CD14-positive monocyte (primary cell): ENCODE data around the gene KIF16B. TPM values are rescaled to one million over a fixed set of nuclear protein-coding genes. Genes with fewer than 3 reads are reported as not detected.

Source experiments
- DNase-seq, 3 donors: peaks; one replicate each; pipeline ENCODE4 v3.0.0-alpha.2; 2011 to 2022
- H2AFZ ChIP-seq: 2 replicates; pipeline ENCODE4 v1.6.0; 2012; ENCODE audit warnings: mild to moderate bottlenecking, low read depth, low read length, inconsistent platforms; ENCODE audit not compliant: insufficient read depth, poor library complexity, severe bottlenecking
- H3K27ac ChIP-seq, 2 donors: 1 replicate in 1 of 2; 2 replicates in 1 of 2; pipeline ENCODE4 v1.5.1; 2012 to 2013; ENCODE audit warnings: low read length in 2 of 2, control low read depth in 1 of 2, inconsistent platforms in 1 of 2, low read depth in 1 of 2, mild to moderate bottlenecking in 1 of 2
- H3K27me3 ChIP-seq, 2 donors: one replicate each; pipeline versions ENCODE4 v1.6.0 to v1.6.1; 2011 to 2013; ENCODE audit warnings: low read length in 2 of 2; ENCODE audit not compliant: control insufficient read depth in 2 of 2, insufficient read depth in 2 of 2
- H3K36me3 ChIP-seq, 2 donors: replicated peaks in 1 of 2; 1 replicate in 1 of 2; 2 replicates in 1 of 2; pipeline versions ENCODE4 v1.5.1 to v1.6.1; 2012 to 2013; ENCODE audit warnings: low read length in 2 of 2, control low read depth in 1 of 2, inconsistent platforms in 1 of 2, mild to moderate bottlenecking in 1 of 2; ENCODE audit not compliant: insufficient read depth in 2 of 2, control insufficient read depth in 1 of 2
- H3K4me1 ChIP-seq, 2 donors: 1 replicate in 1 of 2; 2 replicates in 1 of 2; pipeline versions ENCODE4 v1.5.1 to v1.6.1; 2012 to 2013; ENCODE audit warnings: low read length in 2 of 2, control low read depth in 1 of 2, inconsistent platforms in 1 of 2, mild to moderate bottlenecking in 1 of 2, moderate library complexity in 1 of 2; ENCODE audit not compliant: insufficient read depth in 2 of 2, control insufficient read depth in 1 of 2
- H3K4me2 ChIP-seq: replicated peaks from 2 replicates; pipeline ENCODE3; 2012; ENCODE audit warnings: low read length, moderate library complexity, mild to moderate bottlenecking; ENCODE audit not compliant: poor library complexity, severe bottlenecking; ENCODE audit errors: extremely low read depth
- H3K4me3 ChIP-seq, 3 experiments: fragments of 200-600 bp in 1 of 3; sonication (generic) in 1 of 3; replicated peaks in 1 of 3; 1 replicate in 2 of 3; 2 replicates in 1 of 3; pipeline ENCODE4 v1.5.1; 2011 to 2013; ENCODE audit warnings: low read length in 3 of 3, mild to moderate bottlenecking in 3 of 3, control low read depth in 2 of 3, low read depth in 2 of 3, inconsistent platforms in 1 of 3, moderate library complexity in 1 of 3
- H3K79me2 ChIP-seq: 2 replicates; pipeline ENCODE4 v1.6.0; 2012; ENCODE audit warnings: mild to moderate bottlenecking, control low read depth, inconsistent platforms, low read length, moderate library complexity; ENCODE audit not compliant: insufficient read depth
- H3K9ac ChIP-seq: 2 replicates; pipeline ENCODE4 v1.6.0; 2017; ENCODE audit warnings: low read length, mild to moderate bottlenecking; ENCODE audit not compliant: insufficient read depth, poor library complexity, severe bottlenecking
- H3K9me3 ChIP-seq, 2 donors: replicated peaks in 1 of 2; 1 replicate in 1 of 2; 2 replicates in 1 of 2; pipeline versions ENCODE4 v1.5.1 to v1.6.1; 2012 to 2013; ENCODE audit warnings: low read length in 2 of 2, control low read depth in 1 of 2; ENCODE audit not compliant: control insufficient read depth in 1 of 2, insufficient read depth in 1 of 2
- H4K20me1 ChIP-seq: 2 replicates; pipeline ENCODE4 v1.6.0; 2012; ENCODE audit warnings: mild to moderate bottlenecking, low read length, control low read depth, moderate library complexity; ENCODE audit not compliant: insufficient read depth
- H3K27ac Mint-ChIP-seq, 7 donors: one replicate each; pipeline ENCODE4 v1.8.0; 2020; ENCODE audit warnings: mild to moderate bottlenecking in 7 of 7, mixed read lengths in 7 of 7, moderate library complexity in 6 of 7, inconsistent platforms in 2 of 7
- H3K27me3 Mint-ChIP-seq, 3 donors: one replicate each; pipeline ENCODE4 v1.8.0; 2021 to 2022; ENCODE audit warnings: low read depth in 3 of 3, mild to moderate bottlenecking in 3 of 3, mixed read lengths in 3 of 3, moderate library complexity in 3 of 3, inconsistent platforms in 1 of 3
- H3K36me3 Mint-ChIP-seq, 2 donors: one replicate each; pipeline ENCODE4 v1.8.0; 2020; ENCODE audit warnings: mixed read lengths in 2 of 2, inconsistent platforms in 1 of 2, mild to moderate bottlenecking in 1 of 2
- H3K4me1 Mint-ChIP-seq: one replicate; pipeline ENCODE4 v1.8.0; 2020; ENCODE audit warnings: mild to moderate bottlenecking, mixed read lengths
- H3K4me3 Mint-ChIP-seq, 2 donors: one replicate each; pipeline ENCODE4 v1.8.0; 2020; ENCODE audit warnings: mild to moderate bottlenecking in 2 of 2, mixed read lengths in 2 of 2, moderate library complexity in 1 of 2
- H3K9me3 Mint-ChIP-seq, 7 donors: one replicate each; pipeline ENCODE4 v1.8.0; 2020 to 2022; ENCODE audit warnings: mixed read lengths in 7 of 7, mild to moderate bottlenecking in 6 of 7, moderate library complexity in 6 of 7, inconsistent platforms in 2 of 7
- CTCF ChIP-seq: fragments of 200-600 bp; IDR thresholded peaks from one replicate; pipeline ENCODE4 v1.8.0; 2022; ENCODE audit warnings: antibody characterized with exemption, mild to moderate bottlenecking
- WGBS: methylation state at CpG from one replicate; pipeline ENCODE4 v1.1.5; 2013; ENCODE audit warnings: missing lambda C conversion rate; ENCODE audit not compliant: insufficient coverage; 5-methylcytosine and 5-hydroxymethylcytosine counted together
- intact Hi-C, 2 donors: fragments of 100-400 bp; cut with micrococcal nuclease; formaldehyde crosslinking; loops; one replicate each; pipeline versions ENCODE4 v1.15.0 to v1.15.1; 2023
- polyA plus RNA-seq, 3 donors: library from polyadenylated mRNA; depleted of rRNA in 1 of 3; unstranded in 2 of 3; stranded (reverse) in 1 of 3; fragments of 300-500 nt in 2 of 3; fragments of >200 nt in 1 of 3; fragmentation: Illumina TruSeq in 2 of 3; gene quantifications; 1 replicate in 2 of 3; 2 replicates in 1 of 3; pipeline ENCODE4 v1.2.3, GENCODE V29; 2012 to 2021

Gene KIF16B
- polyA plus RNA-seq, 3 donors = 0.89 to 2.9 (median 2.8) TPM

GRCh38 chr20:16514140-16514539, 59.1 kb downstream of the KIF16B start:
- Histone ChIP-seq H3K79me2 (no peaks in the 10 kb centered on the region), H3K4me2 (peak overlapping the region; percentile 69), H3K27ac (peak overlapping the region; percentile 37 to 79), H3K36me3 (peaks cover 0 to 3% of the 10 kb centered on the region in 2 donors), H3K9me3 (no peaks in the 10 kb centered on the region), H3K27me3 (no peaks in the 10 kb centered on the region), H2AFZ (peak overlapping the region; percentile 48), H3K9ac (no peak overlapping the region), H4K20me1 (no peaks in the 10 kb centered on the region), H3K4me1 (peaks cover 19 to 31% of the 10 kb centered on the region in 2 donors), H3K4me3 (peak overlapping the region in 1 of 3 experiments; percentile 53)
- Mint-ChIP-seq H3K9me3 (no peaks in the 10 kb centered on the region), H3K36me3 (peaks cover 15 to 17% of the 10 kb centered on the region in 2 donors), H3K27ac (peak overlapping the region; percentile 71 to 89 (median 79)), H3K27me3 (peaks cover 0 to 2% (median 1%) of the 10 kb centered on the region in 3 donors), H3K4me3 (peak overlapping the region in 1 of 2 donors; percentile 73), H3K4me1 (peaks cover 33% of the 10 kb centered on the region)
- DNase-seq = peak; percentile 36 to 64 (median 58)
- no CpG with 5 or more reads among the region's 4 CpGs for WGBS
- intact Hi-C loops = no loop called here
- TF ChIP-seq CTCF = no peak

- Mint-ChIP-seq H3K4me3 (no peak overlapping the region), H3K9me3 (no peaks in the 10 kb centered on the region), H3K27me3 (peaks cover 0 to 2% (median 0%) of the 10 kb centered on the region in 3 donors), H3K4me1 (no peaks in the 10 kb centered on the region), H3K36me3 (peaks cover 44% of the 10 kb centered on the region in 2 donors), H3K27ac (no peak overlapping the region)
- H4K20me1 ChIP-seq = no peaks in the 10 kb centered on the region
- H3K79me2 ChIP-seq = no peaks in the 10 kb centered on the region
- intact Hi-C loops = no loop called here
- no peak overlapping the region for H3K9ac ChIP-seq
- TF ChIP-seq CTCF = no peak
- H3K27ac ChIP-seq = no peak overlapping the region
- no peaks in the 10 kb centered on the region for H3K9me3 ChIP-seq
- H3K27me3 ChIP-seq = no peaks in the 10 kb centered on the region
- H3K4me3 ChIP-seq = no peak overlapping the region
- H3K36me3 ChIP-seq = peaks cover 8 to 40% of the 10 kb centered on the region in 2 donors
- no peak overlapping the region for H3K4me2 ChIP-seq
- no peak for DNase-seq
- H3K4me1 ChIP-seq = no peaks in the 10 kb centered on the region
- no CpG with 5 or more reads among the region's 8 CpGs for WGBS
- no peak overlapping the region for H2AFZ ChIP-seq
Observed at GRCh38 chr20:16505894-16506293, 67.4 kb downstream of the KIF16B start.
